Measurements from ENCODE around the gene TYMP. TPM values are rescaled to one million over a fixed set of nuclear protein-coding genes. Genes with fewer than 3 reads are reported as not detected.

Gene TYMP
- total and polyA plus RNA-seq, 2 experiments from 2014 or later = 46.4 to 85.7 TPM

DNA sequence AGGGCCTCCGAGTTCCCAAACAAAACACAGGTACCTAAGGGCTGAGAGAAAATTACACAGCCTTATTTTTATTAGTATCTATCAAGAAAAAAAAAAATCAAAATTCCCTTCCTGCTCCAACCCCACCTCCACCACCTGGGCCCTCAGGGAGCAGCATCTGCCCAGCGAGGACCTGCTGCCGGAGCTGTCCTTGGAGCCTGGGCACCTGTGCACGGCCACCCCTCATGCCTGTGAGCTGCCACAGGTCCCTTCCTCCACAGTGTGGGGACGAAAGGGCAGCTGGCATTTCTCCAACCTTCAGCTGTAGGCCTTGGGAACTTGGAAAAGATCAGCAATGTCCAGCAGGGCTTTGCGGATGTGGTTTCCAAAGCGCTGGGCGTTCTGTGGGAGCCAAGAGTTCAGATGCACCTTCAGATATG, 39.2 kb upstream of the TYMP start:
- H3K4me2 ChIP-seq = no peak overlapping the region
- H4K20me1 ChIP-seq (ENCODE audit: insufficient read depth, poor library complexity, severe bottlenecking) = no peaks in the 10 kb centered on the region
- H3K79me2 ChIP-seq = no peaks in the 10 kb centered on the region
- H3K27me3 ChIP-seq = no peaks in the 10 kb centered on the region
- no peaks in the 10 kb centered on the region for H3K9me2 ChIP-seq (replicated peaks; ENCODE audit: insufficient read depth)
- no peak overlapping the region for H3K4me3 ChIP-seq
- peak; percentile 55 for DNase-seq (ENCODE audit: low spot score)
- no peaks in the 10 kb centered on the region for H3K9me3 ChIP-seq (ENCODE audit: low read depth)
- 88% methylated on average over 8 of the region's 8 CpGs for WGBS (ENCODE audit: low lambda C conversion rate, missing lambda C conversion rate)
- H3K4me1 ChIP-seq (ENCODE audit: insufficient read depth) = peaks cover 4% of the 10 kb centered on the region
- H3K36me3 ChIP-seq (replicated peaks; ENCODE audit: insufficient read depth, low read depth) = no peaks in the 10 kb centered on the region
- no peak overlapping the region for H3K27ac ChIP-seq
- H2AFZ ChIP-seq = no peak overlapping the region
- TF ChIP-seq EZH2phosphoT487 (IDR thresholded peaks at IDR 0.05; ENCODE audit: low read depth, severe bottlenecking, unreplicated experiment) = no peak

DNA sequence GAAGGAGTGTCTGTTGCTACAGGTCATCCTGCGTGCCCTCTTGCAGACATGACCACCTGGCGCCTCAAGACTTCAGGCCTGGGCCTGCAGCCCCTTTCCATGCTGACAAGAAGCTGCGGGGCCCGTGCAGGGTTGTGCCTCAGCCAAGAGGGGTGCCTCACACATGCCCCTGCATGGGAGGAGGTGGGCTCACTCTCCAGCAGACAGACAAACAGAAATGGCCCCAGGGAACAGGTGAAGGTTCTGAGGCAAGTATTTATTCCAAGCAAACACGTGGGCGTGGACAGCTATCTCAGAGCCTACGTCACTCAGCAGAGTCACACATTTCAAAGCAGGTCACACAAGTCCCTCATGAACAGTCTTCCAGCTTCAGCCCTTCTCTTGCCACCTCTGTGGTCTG, 38.8 kb upstream of the TYMP start:
- H3K27me3 ChIP-seq = no peaks in the 10 kb centered on the region
- no peak overlapping the region for H3K4me2 ChIP-seq
- no peaks in the 10 kb centered on the region for H3K36me3 ChIP-seq (replicated peaks; ENCODE audit: insufficient read depth, low read depth)
- peaks cover 8% of the 10 kb centered on the region for H3K4me1 ChIP-seq (ENCODE audit: insufficient read depth)
- TF ChIP-seq EZH2phosphoT487 (IDR thresholded peaks at IDR 0.05; ENCODE audit: low read depth, severe bottlenecking, unreplicated experiment) (no peak), EZH2 (IDR thresholded peaks at IDR 0.05; ENCODE audit: borderline replicate concordance) (no peak)
- TF ChIP-seq, protein P1, sequence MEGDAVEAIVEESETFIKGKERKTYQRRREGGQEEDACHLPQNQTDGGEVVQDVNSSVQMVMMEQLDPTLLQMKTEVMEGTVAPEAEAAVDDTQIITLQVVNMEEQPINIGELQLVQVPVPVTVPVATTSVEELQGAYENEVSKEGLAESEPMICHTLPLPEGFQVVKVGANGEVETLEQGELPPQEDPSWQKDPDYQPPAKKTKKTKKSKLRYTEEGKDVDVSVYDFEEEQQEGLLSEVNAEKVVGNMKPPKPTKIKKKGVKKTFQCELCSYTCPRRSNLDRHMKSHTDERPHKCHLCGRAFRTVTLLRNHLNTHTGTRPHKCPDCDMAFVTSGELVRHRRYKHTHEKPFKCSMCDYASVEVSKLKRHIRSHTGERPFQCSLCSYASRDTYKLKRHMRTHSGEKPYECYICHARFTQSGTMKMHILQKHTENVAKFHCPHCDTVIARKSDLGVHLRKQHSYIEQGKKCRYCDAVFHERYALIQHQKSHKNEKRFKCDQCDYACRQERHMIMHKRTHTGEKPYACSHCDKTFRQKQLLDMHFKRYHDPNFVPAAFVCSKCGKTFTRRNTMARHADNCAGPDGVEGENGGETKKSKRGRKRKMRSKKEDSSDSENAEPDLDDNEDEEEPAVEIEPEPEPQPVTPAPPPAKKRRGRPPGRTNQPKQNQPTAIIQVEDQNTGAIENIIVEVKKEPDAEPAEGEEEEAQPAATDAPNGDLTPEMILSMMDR (IDR thresholded peaks at IDR 0.05; ENCODE audit: poor library complexity) = no peak
- no peak overlapping the region for H3K4me3 ChIP-seq
- H3K9me3 ChIP-seq (ENCODE audit: low read depth) = no peaks in the 10 kb centered on the region
- H4K20me1 ChIP-seq (ENCODE audit: insufficient read depth, poor library complexity, severe bottlenecking) = no peaks in the 10 kb centered on the region
- no peaks in the 10 kb centered on the region for H3K79me2 ChIP-seq
- WGBS (ENCODE audit: low lambda C conversion rate, missing lambda C conversion rate) = 82% methylated on average over 7 of the region's 7 CpGs
- H3K9me2 ChIP-seq (replicated peaks; ENCODE audit: insufficient read depth) = no peaks in the 10 kb centered on the region
- H3K27ac ChIP-seq = no peak overlapping the region
- no peak overlapping the region for H2AFZ ChIP-seq
- no peak for DNase-seq (ENCODE audit: low spot score)

DNA sequence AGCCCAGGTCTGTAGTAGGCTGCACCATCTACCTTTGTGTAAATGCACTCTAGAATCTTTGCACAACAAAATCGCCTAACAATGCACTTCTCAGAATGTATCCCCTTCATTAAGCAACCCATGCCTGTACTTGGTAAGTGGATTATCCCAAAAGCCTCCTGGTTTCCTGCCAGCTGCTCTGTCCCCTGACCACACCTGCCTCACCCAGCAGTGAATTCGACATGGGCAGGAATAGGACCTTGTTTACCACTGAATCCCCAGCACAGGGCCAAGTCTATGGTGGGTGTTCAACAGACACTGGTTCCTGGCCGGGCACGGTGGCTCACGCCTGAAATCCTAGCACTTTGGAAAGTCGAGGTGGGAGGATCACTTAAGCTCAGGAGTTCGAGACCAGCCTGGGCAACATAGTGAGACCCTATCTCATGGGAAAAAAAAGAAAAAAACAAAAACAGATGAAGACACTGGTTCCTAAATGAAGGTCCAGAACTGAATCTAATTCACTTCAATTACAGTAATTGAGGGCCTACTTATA, 38.0 kb upstream of the TYMP start:
- no peaks in the 10 kb centered on the region for H3K79me2 ChIP-seq
- peaks cover 12% of the 10 kb centered on the region for H3K4me1 ChIP-seq (ENCODE audit: insufficient read depth)
- H3K36me3 ChIP-seq (replicated peaks; ENCODE audit: insufficient read depth, low read depth) = no peaks in the 10 kb centered on the region
- TF ChIP-seq, protein P1 (IDR thresholded peaks at IDR 0.05; ENCODE audit: poor library complexity) = no peak
- TF ChIP-seq EZH2 (IDR thresholded peaks at IDR 0.05; ENCODE audit: borderline replicate concordance) (no peak), EZH2phosphoT487 (IDR thresholded peaks at IDR 0.05; ENCODE audit: low read depth, severe bottlenecking, unreplicated experiment) (no peak)
- no peaks in the 10 kb centered on the region for H3K27me3 ChIP-seq
- H4K20me1 ChIP-seq (ENCODE audit: insufficient read depth, poor library complexity, severe bottlenecking) = no peaks in the 10 kb centered on the region
- no peak overlapping the region for H2AFZ ChIP-seq
- no peaks in the 10 kb centered on the region for H3K9me3 ChIP-seq (ENCODE audit: low read depth)
- 97% methylated on average over 7 of the region's 7 CpGs for WGBS (ENCODE audit: low lambda C conversion rate, missing lambda C conversion rate)
- no peak overlapping the region for H3K4me3 ChIP-seq
- H3K27ac ChIP-seq = no peak overlapping the region
- no peaks in the 10 kb centered on the region for H3K9me2 ChIP-seq (replicated peaks; ENCODE audit: insufficient read depth)
- H3K4me2 ChIP-seq = no peak overlapping the region
- no peak for DNase-seq (ENCODE audit: low spot score)

DNA sequence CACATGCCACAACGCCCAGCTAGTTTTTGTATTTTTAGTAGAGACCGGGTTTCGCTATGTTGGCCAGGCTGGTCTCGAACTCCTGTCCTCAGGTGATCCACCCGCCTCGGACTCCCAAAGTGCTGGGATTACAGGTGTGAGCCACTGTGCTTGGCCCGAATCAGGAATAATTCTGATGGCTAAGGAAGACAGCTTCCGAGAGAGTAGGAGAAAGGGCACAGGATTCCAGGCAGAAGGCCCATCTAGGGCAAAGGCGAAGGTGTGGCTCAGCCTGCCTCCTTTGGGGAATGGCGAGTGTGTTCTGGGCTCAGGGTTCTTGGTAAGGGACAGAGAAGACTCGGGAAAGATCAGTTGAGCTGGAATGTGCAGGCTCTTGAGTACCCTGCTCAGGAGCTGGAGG, 34.5 kb upstream of the TYMP start:
- WGBS (ENCODE audit: low lambda C conversion rate, missing lambda C conversion rate) = 95% methylated on average over 11 of the region's 11 CpGs
- Histone ChIP-seq H3K4me2 (peak overlapping the region; percentile 89), H2AFZ (no peak overlapping the region), H3K4me3 (no peak overlapping the region), H3K27me3 (no peaks in the 10 kb centered on the region), H3K9me2 (replicated peaks; ENCODE audit: insufficient read depth) (no peaks in the 10 kb centered on the region), H4K20me1 (ENCODE audit: insufficient read depth, poor library complexity, severe bottlenecking) (no peaks in the 10 kb centered on the region), H3K27ac (no peak overlapping the region), H3K4me1 (ENCODE audit: insufficient read depth) (peaks cover 12% of the 10 kb centered on the region), H3K79me2 (no peaks in the 10 kb centered on the region), H3K36me3 (replicated peaks; ENCODE audit: insufficient read depth, low read depth) (no peaks in the 10 kb centered on the region), H3K9me3 (ENCODE audit: low read depth) (no peaks in the 10 kb centered on the region)
- TF ChIP-seq, protein P1 (IDR thresholded peaks at IDR 0.05; ENCODE audit: poor library complexity) = no peak
- TF ChIP-seq EZH2phosphoT487 (IDR thresholded peaks at IDR 0.05; ENCODE audit: low read depth, severe bottlenecking, unreplicated experiment) = no peak
- TF ChIP-seq EZH2 (IDR thresholded peaks at IDR 0.05; ENCODE audit: borderline replicate concordance) = no peak
- DNase-seq (ENCODE audit: low spot score) = no peak

Measured in hepatocyte (in vitro differentiated cells).